ENCODE results near the gene LDLRAP1.

Gene LDLRAP1

DNA sequence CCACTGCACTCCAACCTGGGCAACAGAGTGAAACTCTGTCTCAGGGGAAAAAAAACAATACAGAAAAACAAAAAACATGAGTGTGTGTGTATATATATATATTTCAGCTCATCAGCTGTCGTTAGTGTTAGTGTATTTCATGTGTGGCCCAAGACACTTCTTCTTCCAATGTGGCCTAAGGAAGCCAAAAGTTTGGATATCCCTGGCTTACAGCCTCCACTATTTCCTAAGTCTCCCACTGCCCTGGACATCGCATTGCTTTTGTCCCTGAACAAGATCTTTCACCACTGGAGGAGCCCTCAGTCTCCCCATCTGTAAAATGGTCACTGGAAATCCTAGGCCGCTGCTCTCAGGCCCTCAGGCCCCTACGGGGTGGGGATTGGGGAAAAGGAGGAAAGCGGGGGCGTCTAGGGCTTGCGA lies 391 bp upstream of the LDLRAP1 start:
- no peak for DNase-seq
- H3K36me3 ChIP-seq, result no peaks in the 10 kb centered on the region
- no peaks in the 10 kb centered on the region for H3K27me3 ChIP-seq
- intact Hi-C loops (cut with DNase I; ENCODE audit: low total_unique reads), result no loop called here
- H3K4me1 ChIP-seq, result peaks cover 0 to 42% (median 26%) of the 10 kb centered on the region in 4 donors
- peak overlapping the region; percentile 79 to 99 for H3K4me3 ChIP-seq
- TF ChIP-seq CTCF (IDR thresholded peaks at IDR 0.05), result no peak
- peak overlapping the region; percentile 87 to 93 for H3K27ac ChIP-seq
- no peaks in the 10 kb centered on the region for H3K9me3 ChIP-seq

GRCh38 chr1:25544243-25544764 lies 898 bp downstream of the LDLRAP1 start:
- no peak for DNase-seq
- H3K4me1 ChIP-seq, result peaks cover 0 to 55% (median 37%) of the 10 kb centered on the region in 4 donors
- intact Hi-C loops (cut with DNase I; ENCODE audit: low total_unique reads), result no loop called here

GRCh38 chr1:25544819-25545218 lies 1.4 kb downstream of the LDLRAP1 start:
- intact Hi-C loops (cut with DNase I; ENCODE audit: low total_unique reads), result loop anchor here (5.0 kb wide), 1 partner anchor 262 kb away; no protein-coding TSS in a partner anchor
- Histone ChIP-seq H3K27me3 (no peaks in the 10 kb centered on the region), H3K9me3 (no peaks in the 10 kb centered on the region), H3K4me1 (peaks cover 0 to 60% (median 42%) of the 10 kb centered on the region in 4 donors), H3K27ac (peak overlapping the region; percentile 87 to 93), H3K36me3 (no peaks in the 10 kb centered on the region), H3K4me3 (peak overlapping the region; percentile 79 to 99)
- TF ChIP-seq CTCF (IDR thresholded peaks at IDR 0.05), result no peak
- DNase-seq, result peak in 1 of 2 donors; percentile 86

More at GRCh38 chr1:25544243-25544764, 898 bp downstream of the LDLRAP1 start:
- H3K4me3 ChIP-seq, result peak overlapping the region; percentile 79 to 99
- H3K27me3 ChIP-seq, result no peaks in the 10 kb centered on the region
- H3K36me3 ChIP-seq, result no peaks in the 10 kb centered on the region
- TF ChIP-seq CTCF (IDR thresholded peaks at IDR 0.05), result no peak
- no peaks in the 10 kb centered on the region for H3K9me3 ChIP-seq
- H3K27ac ChIP-seq, result peak overlapping the region; percentile 87 to 93

DNA sequence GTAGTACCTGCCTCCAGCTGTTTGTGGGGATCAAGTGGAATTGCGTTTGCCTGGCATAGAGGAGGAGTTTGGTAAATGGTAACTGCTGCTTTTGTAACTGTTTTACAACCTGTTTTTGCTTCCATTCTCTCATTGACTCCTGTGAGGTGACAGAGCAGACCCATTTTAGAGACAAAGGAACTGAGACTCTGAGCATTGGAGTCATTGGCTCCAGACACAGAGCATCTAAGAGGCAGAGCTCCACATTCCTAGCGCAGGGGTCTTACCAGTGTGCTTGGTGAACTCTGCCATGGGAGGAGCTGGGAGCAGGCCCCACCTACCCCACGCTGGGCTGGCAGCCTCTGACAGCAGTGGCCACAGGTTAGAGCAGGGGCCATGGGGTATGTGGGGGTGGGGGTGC lies 2.4 kb downstream of the LDLRAP1 start:
- intact Hi-C loops (cut with DNase I; ENCODE audit: low total_unique reads), result loop anchor here (5.0 kb wide), 1 partner anchor 262 kb away; no protein-coding TSS in a partner anchor
- H3K4me1 ChIP-seq, result peaks cover 0 to 69% (median 52%) of the 10 kb centered on the region in 4 donors

GRCh38 chr1:25546193-25546592 lies 2.8 kb downstream of the LDLRAP1 start:
- TF ChIP-seq CTCF (IDR thresholded peaks at IDR 0.05), result no peak
- no peak for DNase-seq
- no peak overlapping the region for H3K4me3 ChIP-seq
- peaks cover 0 to 73% (median 52%) of the 10 kb centered on the region in 4 donors for H3K4me1 ChIP-seq
- H3K9me3 ChIP-seq, result no peaks in the 10 kb centered on the region
- H3K27me3 ChIP-seq, result no peaks in the 10 kb centered on the region
- intact Hi-C loops (cut with DNase I; ENCODE audit: low total_unique reads), result loop anchor here (5.0 kb wide), 1 partner anchor 261 kb away; no protein-coding TSS in a partner anchor
- peak overlapping the region in 1 of 2 donors; percentile 87 for H3K27ac ChIP-seq
- no peaks in the 10 kb centered on the region for H3K36me3 ChIP-seq

More for the DNA sequence above, 2.4 kb downstream of the LDLRAP1 start:
- DNase-seq, result no peak
- no peaks in the 10 kb centered on the region for H3K9me3 ChIP-seq
- H3K36me3 ChIP-seq, result no peaks in the 10 kb centered on the region
- no peaks in the 10 kb centered on the region for H3K27me3 ChIP-seq
- TF ChIP-seq CTCF (IDR thresholded peaks at IDR 0.05), result no peak
- H3K27ac ChIP-seq, result peak overlapping the region; percentile 87 to 93
- H3K4me3 ChIP-seq, result no peak overlapping the region
